ENCODE results near the gene LMNA. TPM values are rescaled to one million over a fixed set of nuclear protein-coding genes. Genes with fewer than 3 reads are reported as not detected.

LMNA gene
- total and polyA plus RNA-seq, 11 donors, result 223 to 396 (median 273) TPM

GRCh38 chr1:156112276-156113137, 2.0 kb upstream of the LMNA start:
- H3K4me3 ChIP-seq, result no peak overlapping the region
- H3K4me1 ChIP-seq, result peaks cover 5 to 38% (median 19%) of the 10 kb centered on the region in 12 donors
- intact Hi-C loops (cut with DNase I), result loop anchor here in 1 of 10 donors (10.0 kb wide), 1 partner anchor 552 kb away; no protein-coding TSS in a partner anchor
- WGBS, 4 donors, result 72 to 75% (median 73%) methylated on average over 10 of the region's 10 CpGs
- TF ChIP-seq, protein P1, sequence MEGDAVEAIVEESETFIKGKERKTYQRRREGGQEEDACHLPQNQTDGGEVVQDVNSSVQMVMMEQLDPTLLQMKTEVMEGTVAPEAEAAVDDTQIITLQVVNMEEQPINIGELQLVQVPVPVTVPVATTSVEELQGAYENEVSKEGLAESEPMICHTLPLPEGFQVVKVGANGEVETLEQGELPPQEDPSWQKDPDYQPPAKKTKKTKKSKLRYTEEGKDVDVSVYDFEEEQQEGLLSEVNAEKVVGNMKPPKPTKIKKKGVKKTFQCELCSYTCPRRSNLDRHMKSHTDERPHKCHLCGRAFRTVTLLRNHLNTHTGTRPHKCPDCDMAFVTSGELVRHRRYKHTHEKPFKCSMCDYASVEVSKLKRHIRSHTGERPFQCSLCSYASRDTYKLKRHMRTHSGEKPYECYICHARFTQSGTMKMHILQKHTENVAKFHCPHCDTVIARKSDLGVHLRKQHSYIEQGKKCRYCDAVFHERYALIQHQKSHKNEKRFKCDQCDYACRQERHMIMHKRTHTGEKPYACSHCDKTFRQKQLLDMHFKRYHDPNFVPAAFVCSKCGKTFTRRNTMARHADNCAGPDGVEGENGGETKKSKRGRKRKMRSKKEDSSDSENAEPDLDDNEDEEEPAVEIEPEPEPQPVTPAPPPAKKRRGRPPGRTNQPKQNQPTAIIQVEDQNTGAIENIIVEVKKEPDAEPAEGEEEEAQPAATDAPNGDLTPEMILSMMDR (IDR thresholded peaks at IDR 0.05), result no peak
- no peak for TF ChIP-seq POLR2A (IDR thresholded peaks at IDR 0.05)
- DNase-seq (no peak), ATAC-seq (no peak)
- H3K9me3 ChIP-seq, result no peaks in the 10 kb centered on the region
- peaks cover 0 to 6% (median 0%) of the 10 kb centered on the region in 9 donors for H3K36me3 ChIP-seq
- H3K27me3 ChIP-seq, result no peaks in the 10 kb centered on the region
- H3K27ac ChIP-seq, result peak overlapping the region in 8 of 12 donors; percentile 8 to 98 (median 24)

- ATAC-seq (no peak), DNase-seq (no peak)
- Histone ChIP-seq H3K9me3 (no peaks in the 10 kb centered on the region), H3K27me3 (no peaks in the 10 kb centered on the region), H3K36me3 (peaks cover 0 to 8% (median 0%) of the 10 kb centered on the region in 9 donors), H3K4me3 (peak overlapping the region in 2 of 12 donors; percentile 91 to 100), H3K4me1 (peaks cover 8 to 39% (median 26%) of the 10 kb centered on the region in 12 donors), H3K27ac (peak overlapping the region in 11 of 12 donors; percentile 96 to 99 (median 98))
- intact Hi-C loops (cut with DNase I), result loop anchor here in 1 of 10 donors (10.0 kb wide), 1 partner anchor 551 kb away; no protein-coding TSS in a partner anchor
- 51 to 63% (median 53%) methylated on average over 4 of the region's 4 CpGs for WGBS, 4 donors
- TF ChIP-seq, protein P1 (IDR thresholded peaks at IDR 0.05), result no peak
- no peak for TF ChIP-seq POLR2A (IDR thresholded peaks at IDR 0.05)
Observed at GRCh38 chr1:156113282-156113950, 1.1 kb upstream of the LMNA start.

- WGBS, 4 donors, result 0 to 1% (median 0%) methylated on average over 37 to 49 of the region's 49 CpGs
- peaks cover 0 to 23% (median 0%) of the 10 kb centered on the region in 9 donors for H3K36me3 ChIP-seq
- no peaks in the 10 kb centered on the region for H3K9me3 ChIP-seq
- no peaks in the 10 kb centered on the region for H3K27me3 ChIP-seq
- H3K4me1 ChIP-seq, result peaks cover 16 to 55% (median 42%) of the 10 kb centered on the region in 12 donors
- ATAC-seq (peak; percentile 24 to 38 (median 36)), DNase-seq (peak in 3 of 5 donors; percentile 61 to 73 (median 69))
- peak overlapping the region; percentile 78 to 100 (median 91) for H3K4me3 ChIP-seq
- intact Hi-C loops (cut with DNase I), result loop anchor here in 1 of 10 donors (10.0 kb wide), 1 partner anchor 550 kb away; no protein-coding TSS in a partner anchor
- TF ChIP-seq, protein P1 (IDR thresholded peaks at IDR 0.05), result no peak
- no peak for TF ChIP-seq POLR2A (IDR thresholded peaks at IDR 0.05)
- H3K27ac ChIP-seq, result peak overlapping the region; percentile 81 to 99 (median 98)
Observed at GRCh38 chr1:156114919-156115513, 505 bp downstream of the LMNA start.
